Panc1 (cell line): ENCODE results near the gene SCLY. TPM values are rescaled to one million over a fixed set of nuclear protein-coding genes. Genes with fewer than 3 reads are reported as not detected.

Experiments used
- ATAC-seq: fragments of 200-7000 bp; cut with Tn5 transposase; 2 replicates; pipeline ENCODE4 v1.9.1; 2020; ENCODE audit warnings: mild to moderate bottlenecking, moderate library complexity
- BruUV-seq: library from RNA; stranded (reverse); fragments of 400-500 nt; replicated peaks from 2 replicates; lab custom pipeline; 2021; lab: Mats Ljungman, UMichigan
- CTCF ChIA-PET: fragments of 300-600 bp; sonication (Branson Sonifier 250); formaldehyde crosslinking; loops from one replicate; lab custom pipeline; 2022; ENCODE audit warnings: antibody characterized with exemption; lab: Charles Lee
- POLR2A ChIA-PET: fragments of 300-600 bp; sonication (Branson Sonifier 250); formaldehyde crosslinking; loops from one replicate; lab custom pipeline; 2022; ENCODE audit warnings: antibody characterized with exemption; lab: Charles Lee
- DNase-seq: peaks from one replicate; pipeline ENCODE4 v3.0.0-alpha.2; 2010; ENCODE audit warnings: low read depth, low spot score
- H3K27ac ChIP-seq: 2 replicates; pipeline ENCODE4 v1.5.1; 2011; ENCODE audit warnings: mild to moderate bottlenecking, low read length, inconsistent platforms
- H3K27me3 ChIP-seq: fragments of 200-500 bp; sonication (Bioruptor generic); 2 replicates; pipeline ENCODE4 v1.6.0; 2014; ENCODE audit warnings: low read length, inconsistent platforms; ENCODE audit not compliant: control insufficient read depth, insufficient read depth
- H3K36me3 ChIP-seq: fragments of 200-500 bp; sonication (Bioruptor generic); 2 replicates; pipeline ENCODE4 v1.5.1; 2014; ENCODE audit warnings: inconsistent platforms, mild to moderate bottlenecking, low read length, moderate library complexity; ENCODE audit not compliant: control insufficient read depth, insufficient read depth
- H3K4me1 ChIP-seq: 2 replicates; pipeline ENCODE4 v1.5.1; 2011; ENCODE audit warnings: inconsistent platforms, mild to moderate bottlenecking, low read length, moderate library complexity; ENCODE audit not compliant: control insufficient read depth, insufficient read depth
- H3K4me3 ChIP-seq, 2 experiments: 2 replicates each; pipeline ENCODE4 v1.5.1; 2011 to 2012; ENCODE audit warnings: low read depth in 2 of 2, low read length in 2 of 2, mild to moderate bottlenecking in 2 of 2, inconsistent platforms in 1 of 2, moderate library complexity in 1 of 2
- H3K9me3 ChIP-seq: fragments of 200-500 bp; sonication (Bioruptor generic); 2 replicates; pipeline ENCODE4 v1.5.1; 2014; ENCODE audit warnings: low read depth, mild to moderate bottlenecking, inconsistent platforms, low read length, moderate library complexity; ENCODE audit not compliant: control insufficient read depth, insufficient read depth
- POLR2AphosphoS5 ChIP-seq: IDR thresholded peaks from 2 replicates; pipeline ENCODE4 v1.6.1; 2012; ENCODE audit warnings: mild to moderate bottlenecking, low read depth, low read length, moderate library complexity
- REST ChIP-seq, 2 experiments: IDR thresholded peaks; 2 replicates each; pipeline ENCODE4 v1.6.1; 2011 to 2012; ENCODE audit warnings: low read depth in 2 of 2, control low read depth in 1 of 2, low read length in 1 of 2, mild to moderate bottlenecking in 1 of 2, moderate library complexity in 1 of 2; ENCODE audit not compliant: insufficient read depth in 1 of 2
- SIN3A ChIP-seq: IDR thresholded peaks from 2 replicates; pipeline ENCODE4 v1.6.1; 2012; ENCODE audit warnings: low read depth, mild to moderate bottlenecking, low read length, moderate library complexity, borderline replicate concordance; ENCODE audit not compliant: insufficient read depth
- TCF7L2 ChIP-seq: IDR thresholded peaks from 2 replicates; pipeline ENCODE4 v1.6.1; 2011; ENCODE audit warnings: mild to moderate bottlenecking, low read depth, low read length, inconsistent platforms
- in situ Hi-C: cut with HindIII; loops from 2 replicates; pipeline ENCODE4 v1.10.0; 2016; ENCODE audit warnings: low sequenced_read_pairs, low pct_unique_long_range_greater_than_20kb
- intact Hi-C: fragments of 100-400 bp; cut with micrococcal nuclease; formaldehyde crosslinking; loops from one replicate; pipeline ENCODE4 v1.10.0; 2022; ENCODE audit not compliant: unreplicated experiment
- total RNA-seq: library from RNA; stranded (reverse); gene quantifications from one replicate; pipeline ENCODE4 v1.2.1, GENCODE V29; 2021; ENCODE audit not compliant: unreplicated experiment
- TF ChIP-seq, protein P1 (sequence below): fragments of 450-650 bp; IDR thresholded peaks from 2 replicates; pipeline ENCODE4 v1.5.1; 2017; ENCODE audit warnings: mild to moderate bottlenecking

Gene SCLY
- total RNA-seq, 1 experiment from 2014 or later: 31.4 TPM

GRCh38 chr2:238040918-238041317, 19.9 kb upstream of the SCLY start:
- intact Hi-C loops (no loop called here), in situ Hi-C loops (no loop called here)
- DNase-seq (no peak), ATAC-seq (no peak)
- TF ChIP-seq SIN3A (no peak), POLR2AphosphoS5 (no peak), REST (IDR thresholded peaks at IDR 0.05; ENCODE audit: insufficient read depth in 1 of 2, low read depth in 2 of 2, low read length in 1 of 2) (no peak), TCF7L2 (no peak)
- TF ChIP-seq, protein P1, sequence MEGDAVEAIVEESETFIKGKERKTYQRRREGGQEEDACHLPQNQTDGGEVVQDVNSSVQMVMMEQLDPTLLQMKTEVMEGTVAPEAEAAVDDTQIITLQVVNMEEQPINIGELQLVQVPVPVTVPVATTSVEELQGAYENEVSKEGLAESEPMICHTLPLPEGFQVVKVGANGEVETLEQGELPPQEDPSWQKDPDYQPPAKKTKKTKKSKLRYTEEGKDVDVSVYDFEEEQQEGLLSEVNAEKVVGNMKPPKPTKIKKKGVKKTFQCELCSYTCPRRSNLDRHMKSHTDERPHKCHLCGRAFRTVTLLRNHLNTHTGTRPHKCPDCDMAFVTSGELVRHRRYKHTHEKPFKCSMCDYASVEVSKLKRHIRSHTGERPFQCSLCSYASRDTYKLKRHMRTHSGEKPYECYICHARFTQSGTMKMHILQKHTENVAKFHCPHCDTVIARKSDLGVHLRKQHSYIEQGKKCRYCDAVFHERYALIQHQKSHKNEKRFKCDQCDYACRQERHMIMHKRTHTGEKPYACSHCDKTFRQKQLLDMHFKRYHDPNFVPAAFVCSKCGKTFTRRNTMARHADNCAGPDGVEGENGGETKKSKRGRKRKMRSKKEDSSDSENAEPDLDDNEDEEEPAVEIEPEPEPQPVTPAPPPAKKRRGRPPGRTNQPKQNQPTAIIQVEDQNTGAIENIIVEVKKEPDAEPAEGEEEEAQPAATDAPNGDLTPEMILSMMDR: no peak
- POLR2A ChIA-PET: no interaction called here
- Histone ChIP-seq H3K27ac (no peak overlapping the region), H3K9me3 (no peaks in the 10 kb centered on the region), H3K4me3 (no peak overlapping the region), H3K27me3 (no peaks in the 10 kb centered on the region), H3K36me3 (0 out of 2 replicates have a peak, but pooled peaks cover 3% of the 10 kb centered on the region), H3K4me1 (no peaks in the 10 kb centered on the region)
- no TSS peak for BruUV-seq
- CTCF ChIA-PET: no interaction called here

- in situ Hi-C loops: no loop called here
- TF ChIP-seq POLR2AphosphoS5 (no peak), TCF7L2 (no peak), REST (IDR thresholded peaks at IDR 0.05; ENCODE audit: insufficient read depth in 1 of 2, low read depth in 2 of 2, low read length in 1 of 2) (no peak), SIN3A (no peak)
- TF ChIP-seq, protein P1: no peak
- no peak overlapping the region for H3K4me3 ChIP-seq
- ATAC-seq: no peak
- no peak overlapping the region for H3K27ac ChIP-seq
- 0 out of 2 replicates have a peak, but pooled peaks cover 3% of the 10 kb centered on the region for H3K36me3 ChIP-seq
- ChIA-PET CTCF (no interaction called here), POLR2A (no interaction called here)
- no peak for DNase-seq
- no TSS peak for BruUV-seq
- no peaks in the 10 kb centered on the region for H3K27me3 ChIP-seq
- intact Hi-C loops: no loop called here
- no peaks in the 10 kb centered on the region for H3K4me1 ChIP-seq
- H3K9me3 ChIP-seq: no peaks in the 10 kb centered on the region
Measured at GRCh38 chr2:238042090-238042489, 18.7 kb upstream of the SCLY start.
